Measurements from ENCODE around the gene ZWILCH. TPM values are rescaled to one million over a fixed set of nuclear protein-coding genes. Genes with fewer than 3 reads are reported as not detected.
"Not testable (repeated sequence)": the region's sequence is repeated elsewhere in the genome, so short reads cannot be mapped to it uniquely, and the experiment has no call there.

Gene ZWILCH
- 12.0 TPM for total RNA-seq

DNA sequence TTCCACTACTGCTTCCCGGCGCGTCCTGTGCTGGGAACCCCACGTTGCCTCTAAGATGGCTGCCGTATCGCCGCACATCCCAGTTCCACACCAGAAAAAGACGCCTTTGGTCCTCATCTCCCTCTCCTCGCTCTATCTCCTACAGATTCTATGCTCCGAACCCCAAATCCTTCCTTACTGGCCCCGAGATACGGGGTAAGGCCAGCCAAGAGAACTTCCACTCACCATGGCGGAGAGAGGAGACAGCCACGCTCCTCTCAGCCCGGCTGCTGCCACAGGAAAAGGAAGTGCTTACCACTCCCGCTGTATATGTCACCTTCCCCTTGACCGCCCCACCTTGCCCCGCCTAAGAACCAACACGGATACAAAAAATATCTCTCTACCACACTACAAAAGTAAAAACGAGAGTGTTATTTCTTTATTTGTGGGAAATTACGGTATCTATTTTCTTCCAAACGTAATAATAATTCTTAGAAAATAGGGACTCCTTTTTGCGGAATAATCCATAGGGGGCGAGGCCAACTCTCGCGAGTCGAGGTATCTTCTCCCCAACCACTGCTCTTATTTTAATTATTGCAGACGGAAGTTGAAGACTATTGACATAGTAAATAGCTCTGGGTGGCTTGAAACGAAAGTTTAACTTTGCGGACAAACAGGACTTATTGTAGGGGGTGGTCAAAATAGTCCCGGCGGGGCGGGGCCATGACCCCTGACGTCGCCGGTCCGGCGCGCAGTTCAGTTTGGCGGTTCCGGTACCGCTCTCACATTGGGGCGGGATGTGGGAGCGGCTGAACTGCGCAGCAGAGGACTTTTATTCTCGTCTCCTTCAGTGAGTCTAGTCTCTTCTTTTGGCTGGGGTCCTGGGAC is at the start of gene ZWILCH, which contains the start of gene RPL4:
Gene ZWILCH (plus strand): TSS at position 764 of the 867 bp plus-strand sequence. CDS start 13 bp downstream, at position 777.
Gene RPL4 (minus strand): TSS at position 293 of the 867 bp plus-strand sequence. CDS start 65 bp downstream, at position 228.
- peak; percentile 89 for DNase-seq

DNA sequence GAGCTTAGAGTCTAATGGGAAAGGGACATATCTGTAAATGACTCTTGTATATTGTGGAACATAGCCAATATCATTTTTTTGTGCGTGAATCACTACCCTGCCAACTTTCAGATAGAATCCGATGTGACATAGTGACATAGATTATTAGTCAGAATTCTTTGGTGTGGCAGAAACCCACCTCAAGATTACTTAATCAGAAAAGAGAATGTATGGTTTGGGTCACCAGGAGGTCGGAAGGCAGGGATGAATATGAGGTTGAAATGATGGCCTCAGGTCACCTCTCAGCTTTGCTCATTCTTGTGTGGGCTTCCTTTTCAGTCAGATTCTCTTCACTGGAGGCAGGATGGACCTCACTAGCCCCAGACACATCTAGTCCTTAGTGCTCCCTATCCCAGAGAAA is 48.9 kb upstream of the ZWILCH start:
- DNase-seq, result no peak

DNA sequence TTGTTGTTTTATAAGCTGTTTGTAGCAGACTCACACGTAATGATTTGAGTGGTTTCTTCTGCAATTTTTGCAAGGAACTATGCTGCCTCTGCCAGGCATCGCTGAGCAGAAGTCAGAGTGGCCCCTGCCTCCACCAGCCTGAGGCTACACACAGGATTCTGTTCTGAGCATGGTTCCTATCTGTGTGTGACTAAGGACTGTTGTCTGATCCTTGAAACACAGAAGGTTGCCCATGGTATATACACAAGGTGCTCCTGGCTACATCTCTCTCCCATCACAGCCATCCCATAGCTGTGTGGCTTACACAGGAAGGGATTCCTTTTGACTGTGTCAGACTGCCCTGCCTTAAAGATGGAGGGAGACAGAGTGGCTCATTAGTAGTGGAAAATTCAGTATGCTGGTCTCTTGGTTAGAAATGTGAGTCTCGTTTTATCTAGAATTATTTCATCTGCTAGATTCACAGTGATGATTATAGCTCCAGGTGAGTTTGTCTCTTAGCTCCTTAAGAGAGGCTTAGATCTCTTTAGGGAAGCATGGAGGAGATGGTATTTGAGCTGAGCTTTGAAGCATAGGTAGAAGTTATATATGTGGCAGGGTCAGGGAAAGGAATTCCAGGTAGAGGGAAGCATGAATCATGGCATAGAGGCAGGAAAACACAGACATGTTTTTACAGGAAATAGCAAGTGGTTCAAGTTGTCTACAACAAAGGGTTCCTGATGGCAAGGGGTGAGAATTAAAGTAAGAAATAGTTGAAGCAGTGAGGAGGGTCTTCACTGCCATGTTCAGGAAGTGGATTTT is 45.1 kb upstream of the ZWILCH start:
- DNase-seq, result no peak

GRCh38 chr15:66461294-66461693 is 43.8 kb upstream of the ZWILCH start:
- DNase-seq, result not testable (repeated sequence)

DNA sequence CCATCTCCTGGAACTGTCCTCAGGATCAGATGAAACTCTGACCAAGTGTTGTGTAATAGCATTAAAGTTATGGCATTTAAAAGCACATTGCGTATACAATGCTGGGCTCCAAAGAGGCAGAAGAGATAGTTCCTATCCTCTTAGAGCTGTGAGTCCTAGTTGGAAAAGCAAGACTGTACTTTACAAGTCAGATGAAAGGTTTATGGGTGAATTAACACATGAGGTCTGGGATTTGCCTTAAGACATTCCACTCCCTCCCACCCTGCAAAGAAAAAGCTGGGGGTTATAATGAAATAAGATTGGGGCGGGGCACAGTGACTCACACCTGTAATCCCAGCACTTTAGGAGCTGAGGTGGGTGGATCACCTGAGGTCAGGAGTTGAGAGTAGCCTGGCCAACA is 43.2 kb upstream of the ZWILCH start:
- no peak for DNase-seq

- peak; percentile 52 for DNase-seq
Measured at GRCh38 chr15:66462627-66463026, 42.5 kb upstream of the ZWILCH start.

DNA sequence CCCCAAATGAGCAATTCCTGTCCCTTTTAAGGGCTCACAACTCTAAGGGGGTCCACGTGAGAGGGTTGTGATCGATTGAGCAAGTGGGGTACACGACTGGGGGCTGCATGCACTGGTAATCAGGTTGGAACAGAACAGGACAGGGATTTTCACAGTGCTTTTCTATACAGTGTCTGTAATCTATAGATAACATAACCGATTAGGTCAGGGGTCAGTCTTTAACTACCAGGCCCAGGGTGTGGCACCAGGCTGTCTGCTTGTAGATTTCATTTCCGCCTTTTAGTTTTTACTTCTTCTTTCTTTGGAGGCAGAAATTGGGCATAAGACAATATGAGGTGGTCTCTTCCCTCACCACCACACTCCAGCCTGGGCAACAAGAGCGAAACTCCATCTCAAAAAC is 39.8 kb upstream of the ZWILCH start:
- not testable (repeated sequence) for DNase-seq

GRCh38 chr15:66467162-66468040 is 37.7 kb upstream of the ZWILCH start:
- not testable (repeated sequence) for DNase-seq

DNA sequence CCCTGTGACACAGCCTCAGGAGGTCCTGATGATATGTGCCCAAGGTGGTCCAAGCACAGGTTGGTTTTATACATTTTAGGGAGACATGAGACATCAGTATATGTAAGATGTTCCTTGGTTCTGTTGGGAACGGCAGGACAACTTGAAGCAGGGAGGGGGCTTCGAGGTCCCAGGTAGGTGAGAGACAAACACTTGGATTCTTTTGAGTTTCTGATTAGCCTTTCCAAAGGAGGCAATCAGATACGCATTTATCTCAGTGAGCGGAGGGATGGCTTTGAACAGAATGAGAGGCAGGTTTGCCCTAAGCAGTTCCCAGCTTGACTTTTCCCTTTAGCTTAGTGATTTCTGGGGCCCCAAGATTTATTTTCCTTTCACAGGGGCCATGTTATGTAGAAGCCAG is 34.3 kb upstream of the ZWILCH start:
- DNase-seq, result not testable (repeated sequence)

GRCh38 chr15:66472176-66472999 is 32.7 kb upstream of the ZWILCH start:
- peak; percentile 52 for DNase-seq

DNA sequence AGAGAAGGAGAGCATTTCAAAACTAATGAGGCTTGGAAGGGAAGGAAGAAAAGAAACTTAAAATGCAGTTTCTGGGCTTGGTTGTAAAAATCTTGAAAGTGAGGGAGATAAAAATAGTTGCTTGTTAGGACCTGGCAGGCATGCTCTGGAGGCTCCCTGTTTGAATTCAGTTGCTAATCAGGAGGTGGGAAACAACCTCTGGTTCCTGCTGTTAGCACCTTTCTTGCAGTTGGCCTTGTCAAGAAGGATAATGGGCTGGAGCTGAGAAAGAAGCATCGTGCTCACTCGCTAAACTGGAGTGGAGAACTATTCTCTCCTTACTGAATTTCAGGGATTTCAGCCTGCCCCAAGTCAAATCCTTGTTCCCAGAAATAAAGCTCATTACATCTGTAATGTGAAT is 31.0 kb upstream of the ZWILCH start:
- DNase-seq, result no peak

DNA sequence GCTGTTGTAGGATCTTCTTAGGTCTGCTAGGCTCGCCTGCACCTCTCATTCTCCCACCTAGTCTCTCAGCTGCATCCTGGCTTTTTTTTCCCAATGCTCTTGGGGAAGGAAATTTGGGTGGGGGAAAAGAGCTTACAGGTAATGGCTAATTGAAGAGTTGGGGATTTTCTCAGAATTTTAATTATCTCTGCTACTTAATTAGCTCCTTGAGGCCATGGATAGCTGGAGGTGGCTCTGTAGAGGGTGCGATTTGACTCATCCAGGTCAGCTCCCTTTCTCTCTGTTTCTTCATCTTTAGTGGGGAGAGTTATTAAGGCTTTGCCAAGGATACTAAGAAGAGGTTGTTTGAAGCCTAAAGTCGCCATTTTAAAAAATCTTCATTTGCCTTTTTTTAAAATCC is 30.2 kb upstream of the ZWILCH start:
- no peak for DNase-seq

- DNase-seq, result no peak
Measured at GRCh38 chr15:66476535-66476934, 28.6 kb upstream of the ZWILCH start.

GRCh38 chr15:66477011-66477410 is 28.1 kb upstream of the ZWILCH start:
- no peak for DNase-seq

GRCh38 chr15:66480267-66480666 is 24.9 kb upstream of the ZWILCH start:
- no peak for DNase-seq

DNA sequence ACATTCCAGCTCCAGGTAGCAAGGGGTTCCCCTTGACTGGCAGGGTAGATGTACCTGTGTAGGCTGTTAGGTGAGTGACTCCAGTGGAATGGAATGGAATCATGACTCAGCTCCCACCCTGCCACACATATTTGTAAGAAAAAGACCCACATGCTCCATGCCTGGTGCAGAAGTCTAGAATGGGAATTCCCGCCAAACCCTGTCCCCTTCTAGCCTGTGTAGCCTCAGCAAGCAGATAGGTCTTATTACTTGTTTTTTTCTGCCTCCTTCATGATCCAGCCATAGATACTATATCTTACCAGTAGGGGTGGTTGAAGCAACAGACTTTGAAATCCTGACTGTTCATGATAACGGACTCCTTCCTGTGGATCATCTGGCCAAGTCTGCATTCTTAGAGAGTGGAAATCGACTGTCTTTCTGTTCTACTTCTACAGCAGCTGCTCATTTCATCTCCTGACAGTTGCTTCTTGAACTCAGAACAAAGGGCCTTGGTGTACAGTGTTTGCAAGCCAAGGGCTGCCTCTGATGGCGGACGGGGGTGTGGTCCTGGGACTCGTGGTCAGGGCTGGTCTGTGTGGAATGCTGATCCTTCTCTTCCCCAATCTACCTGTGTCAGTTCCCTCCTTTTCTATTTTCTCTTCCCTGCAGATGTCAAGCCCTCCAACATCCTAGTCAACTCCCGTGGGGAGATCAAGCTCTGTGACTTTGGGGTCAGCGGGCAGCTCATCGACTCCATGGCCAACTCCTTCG is 23.8 kb upstream of the ZWILCH start:
- DNase-seq, result no peak

DNA sequence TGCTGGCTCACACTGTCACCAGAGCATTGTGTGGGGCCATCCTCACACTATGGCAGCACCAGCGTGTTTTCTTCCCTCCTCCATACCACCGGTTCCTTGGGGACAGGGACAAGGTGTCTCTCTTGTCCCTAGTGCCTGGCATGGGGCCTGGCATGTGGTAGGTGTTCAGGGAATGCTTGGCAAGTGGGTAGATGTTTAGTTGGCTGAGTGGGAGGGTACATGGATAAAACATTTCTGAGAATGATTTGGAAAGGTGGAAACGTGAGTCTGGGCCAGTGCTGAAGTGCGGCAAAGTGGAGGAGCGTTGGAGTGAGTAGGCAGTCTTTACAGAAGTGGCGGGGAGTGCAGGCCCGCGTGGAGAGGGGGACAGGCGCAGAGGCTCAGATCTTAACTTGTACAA is 22.6 kb upstream of the ZWILCH start:
- DNase-seq, result no peak

GRCh38 chr15:66483131-66483566 is 22.0 kb upstream of the ZWILCH start:
- no peak for DNase-seq

DNA sequence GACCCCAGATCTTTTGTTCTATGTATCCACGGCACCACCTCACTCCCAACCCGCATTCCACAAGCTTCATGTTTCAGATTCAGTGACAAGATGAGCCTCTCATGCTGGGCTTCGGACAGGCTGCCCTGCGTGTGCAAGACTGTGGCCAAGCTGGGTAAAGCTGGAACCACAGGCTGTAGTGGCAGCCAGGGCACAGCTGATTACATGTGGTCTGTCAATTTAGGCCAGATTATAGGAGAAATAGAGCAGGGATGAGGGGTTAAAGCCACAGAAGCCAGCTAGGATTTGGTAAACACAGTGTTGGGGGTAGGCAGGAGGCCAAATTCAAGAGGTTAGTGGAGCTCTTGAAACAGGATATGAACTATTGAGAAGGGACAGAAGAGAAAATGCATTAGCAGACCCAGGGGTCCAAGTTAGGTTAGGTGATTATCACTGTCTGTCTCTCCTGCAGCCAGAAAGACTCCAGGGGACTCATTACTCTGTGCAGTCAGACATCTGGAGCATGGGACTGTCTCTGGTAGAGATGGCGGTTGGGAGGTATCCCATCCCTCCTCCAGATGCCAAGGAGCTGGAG is 20.5 kb upstream of the ZWILCH start:
- no peak for DNase-seq

DNA sequence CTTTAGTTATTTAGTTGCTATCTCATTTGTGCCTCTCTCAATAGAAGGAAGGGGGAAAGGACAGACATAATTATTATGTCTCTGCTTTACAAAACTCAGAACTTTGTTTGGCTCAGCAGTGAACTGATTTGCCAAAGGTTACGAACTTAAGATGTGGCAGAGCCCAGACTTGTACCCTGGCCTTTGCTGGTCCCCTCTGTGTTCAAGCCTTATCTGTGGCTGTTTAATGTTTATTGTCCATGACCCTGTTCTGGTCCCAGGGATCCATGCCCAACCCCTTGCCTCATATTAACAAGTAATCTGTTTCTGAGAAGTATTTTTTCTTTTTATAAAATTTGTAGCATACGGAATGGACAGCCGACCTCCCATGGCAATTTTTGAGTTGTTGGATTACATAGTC is 18.2 kb upstream of the ZWILCH start:
- no peak for DNase-seq
